B cell (primary cell): ENCODE data around the gene PCNX3. TPM values are rescaled to one million over a fixed set of nuclear protein-coding genes. Genes with fewer than 3 reads are reported as not detected.
A peak's percentile ranks its signal among the peaks of the same experiment; 100 is the strongest.

Experiments
- ATAC-seq: fragments of 200-7000 bp; cut with Tn5 transposase; one replicate; pipeline ENCODE4 v1.10.0; 2021; ENCODE audit warnings: low read depth, mild to moderate bottlenecking, moderate number of reproducible peaks, moderate library complexity
- CTCF ChIA-PET: fragments of 350-600 bp; sonication (Branson Sonifier 250); formaldehyde crosslinking; loops from one replicate; lab custom pipeline; 2021; ENCODE audit warnings: antibody characterized with exemption, inconsistent platforms; lab: Charles Lee
- POLR2A ChIA-PET: fragments of 350-600 bp; sonication (Branson Sonifier 250); formaldehyde crosslinking; loops from one replicate; lab custom pipeline; 2021; ENCODE audit warnings: antibody characterized with exemption; lab: Charles Lee
- DNase-seq: peaks from one replicate; pipeline ENCODE4 v3.0.0; 2013
- H2AFZ ChIP-seq: 2 replicates; pipeline ENCODE4 v1.6.1; 2012; ENCODE audit warnings: mild to moderate bottlenecking, low read depth, low read length; ENCODE audit not compliant: insufficient read depth, poor library complexity, severe bottlenecking
- H3K27ac ChIP-seq, 2 donors: 1 replicate in 1 of 2; 2 replicates in 1 of 2; pipeline ENCODE4 v1.5.1; 2012 to 2013; ENCODE audit warnings: low read length in 2 of 2, mild to moderate bottlenecking in 2 of 2, moderate library complexity in 1 of 2
- H3K27me3 ChIP-seq, 4 experiments: fragments of 200-600 bp in 1 of 4; sonication (generic) in 1 of 4; replicated peaks in 1 of 4; 1 replicate in 2 of 4; 2 replicates in 2 of 4; pipeline versions ENCODE4 v1.6.1 to v1.7.0; 2013 to 2016; ENCODE audit warnings: low read length in 3 of 4, mild to moderate bottlenecking in 2 of 4, mixed read lengths in 1 of 4, moderate library complexity in 1 of 4; ENCODE audit not compliant: insufficient read depth in 4 of 4, control insufficient read depth in 3 of 4; ENCODE audit errors: control extremely low read depth in 1 of 4
- H3K36me3 ChIP-seq, 2 experiments: replicated peaks in 1 of 2; 1 replicate in 1 of 2; 2 replicates in 1 of 2; pipeline versions ENCODE4 v1.6.1 to v1.7.1; 2013; ENCODE audit warnings: low read length in 1 of 2; ENCODE audit not compliant: insufficient read depth in 2 of 2, control insufficient read depth in 1 of 2; ENCODE audit errors: control extremely low read depth in 1 of 2, extremely low read depth in 1 of 2
- H3K4me1 ChIP-seq, 2 donors: fragments of 200-600 bp in 1 of 2; sonication (generic) in 1 of 2; 1 replicate in 1 of 2; 2 replicates in 1 of 2; pipeline versions ENCODE4 v1.5.1 to v1.6.1; 2013 to 2017; ENCODE audit warnings: low read length in 2 of 2; ENCODE audit not compliant: control insufficient read depth in 2 of 2, insufficient read depth in 2 of 2
- H3K4me2 ChIP-seq: replicated peaks from 2 replicates; pipeline ENCODE3; 2012; ENCODE audit warnings: mild to moderate bottlenecking, low read depth, low read length; ENCODE audit not compliant: poor library complexity, severe bottlenecking
- H3K4me3 ChIP-seq, 5 experiments: fragments of 200-600 bp in 1 of 5; sonication (generic) in 1 of 5; 1 replicate in 3 of 5; 2 replicates in 2 of 5; pipeline versions ENCODE4 v1.5.1 to v1.7.0; 2011 to 2016; ENCODE audit warnings: low read length in 4 of 5, mild to moderate bottlenecking in 4 of 5, low read depth in 2 of 5, control low read depth in 1 of 5, moderate library complexity in 1 of 5; ENCODE audit not compliant: insufficient read depth in 1 of 5; ENCODE audit errors: control extremely low read depth in 1 of 5, extremely low read depth in 1 of 5
- H3K79me2 ChIP-seq: fragments of 200-600 bp; sonication (generic); one replicate; pipeline ENCODE4 v1.6.0; 2016; ENCODE audit warnings: low read length; ENCODE audit not compliant: control insufficient read depth, insufficient read depth
- H3K9ac ChIP-seq: fragments of 200-600 bp; sonication (generic); 2 replicates; pipeline ENCODE4 v1.6.1; 2017; ENCODE audit warnings: mild to moderate bottlenecking, low read length, moderate library complexity
- H3K9me3 ChIP-seq, 3 donors: one replicate each; pipeline versions ENCODE4 v1.6.1 to v1.7.1; 2013; ENCODE audit warnings: low read length in 2 of 3; ENCODE audit not compliant: control insufficient read depth in 2 of 3, insufficient read depth in 1 of 3; ENCODE audit errors: control extremely low read depth in 1 of 3
- H4K20me1 ChIP-seq: 2 replicates; pipeline ENCODE4 v1.6.0; 2012; ENCODE audit warnings: mild to moderate bottlenecking, low read length; ENCODE audit not compliant: insufficient read depth, control insufficient read depth, poor library complexity, severe bottlenecking
- H3K27ac Mint-ChIP-seq: one replicate; pipeline ENCODE4 v1.8.0; 2021; ENCODE audit warnings: mixed read lengths
- H3K27me3 Mint-ChIP-seq: one replicate; pipeline ENCODE4 v1.8.0; 2021; ENCODE audit warnings: mixed read lengths
- H3K4me1 Mint-ChIP-seq: one replicate; pipeline ENCODE4 v1.8.0; 2021; ENCODE audit warnings: mixed read lengths
- H3K4me3 Mint-ChIP-seq: one replicate; pipeline ENCODE4 v1.8.0; 2021; ENCODE audit warnings: mixed read lengths
- H3K9me3 Mint-ChIP-seq: one replicate; pipeline ENCODE4 v1.8.0; 2022; ENCODE audit warnings: mixed read lengths; ENCODE audit not compliant: insufficient read depth
- EZH2 ChIP-seq: IDR thresholded peaks from 2 replicates; pipeline ENCODE4 v1.6.1; 2012; ENCODE audit warnings: borderline replicate concordance, low read depth, mild to moderate bottlenecking, moderate library complexity, low read length; ENCODE audit not compliant: insufficient read depth, poor library complexity, severe bottlenecking
- WGBS: methylation state at CpG from one replicate; pipeline ENCODE4 v1.1.5; 2013; ENCODE audit warnings: missing lambda C conversion rate; ENCODE audit not compliant: insufficient coverage; 5-methylcytosine and 5-hydroxymethylcytosine counted together
- intact Hi-C: fragments of 100-400 bp; cut with micrococcal nuclease; formaldehyde crosslinking; loops from one replicate; pipeline ENCODE4 v1.10.0; 2022
- polyA plus RNA-seq: library from polyadenylated mRNA; depleted of rRNA; stranded (reverse); fragments of >200 nt; gene quantifications from 2 replicates; pipeline ENCODE4 v1.2.3, GENCODE V29; 2012
- total RNA-seq, 2 donors: library from RNA; stranded (reverse); fragments of 120-200 nt in 1 of 2; gene quantifications; 1 replicate in 1 of 2; 2 replicates in 1 of 2; pipeline versions ENCODE4 v1.2.3 to v1.2.4, GENCODE V29; 2013 to 2022
- TF ChIP-seq, protein P1 (sequence below): fragments of 200-600 bp; IDR thresholded peaks from one replicate; pipeline ENCODE4 v1.8.0; 2022; ENCODE audit warnings: antibody characterized with exemption, mild to moderate bottlenecking

PCNX3 gene
- total and polyA plus RNA-seq, 2 donors (not counting 1 experiment from before 2014, with no cell fraction given), result 61.5 to 62.8 TPM

DNA sequence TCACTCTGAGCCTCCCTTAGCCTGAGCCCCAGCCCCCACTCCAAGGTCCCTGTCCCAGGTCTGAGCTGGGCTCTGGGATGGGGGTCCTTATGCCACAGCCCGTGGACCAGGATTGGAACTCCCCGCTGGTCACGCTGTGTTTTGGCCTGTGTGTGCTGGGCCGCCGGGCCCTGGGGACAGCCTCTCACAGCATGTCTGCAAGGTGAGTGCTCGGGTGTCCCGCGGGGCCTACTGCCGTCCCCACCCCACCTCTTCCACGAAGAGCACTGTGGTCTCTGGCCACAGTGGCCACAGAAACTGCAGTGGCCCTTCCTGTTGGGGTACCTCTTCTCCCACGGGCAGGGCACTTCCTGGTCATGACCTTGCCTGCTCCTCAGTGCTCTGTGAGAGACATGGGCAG, 18.9 kb downstream of the PCNX3 start:
- Mint-ChIP-seq H3K9me3 (no peaks in the 10 kb centered on the region), H3K27ac (no peak overlapping the region), H3K4me1 (peaks cover 22% of the 10 kb centered on the region), H3K4me3 (no peak overlapping the region), H3K27me3 (no peaks in the 10 kb centered on the region)
- ChIA-PET POLR2A (no interaction called here), CTCF (interaction anchor here (1.0 kb wide), 1 partner anchor 9 kb away, joined by 4 read pairs; no protein-coding TSS in a partner anchor)
- Histone ChIP-seq H3K4me3 (no peak overlapping the region), H3K27me3 (no peaks in the 10 kb centered on the region), H3K4me2 (no peak overlapping the region), H3K9ac (no peak overlapping the region), H3K79me2 (peaks cover 87% of the 10 kb centered on the region), H3K27ac (no peak overlapping the region), H3K36me3 (peaks cover 0 to 54% of the 10 kb centered on the region in 2 experiments), H3K9me3 (no peaks in the 10 kb centered on the region), H3K4me1 (peaks cover 12 to 34% of the 10 kb centered on the region in 2 donors), H2AFZ (no peak overlapping the region), H4K20me1 (peaks cover 54% of the 10 kb centered on the region)
- intact Hi-C loops, result no loop called here
- ATAC-seq (no peak), DNase-seq (no peak)
- 87% methylated on average over 10 of the region's 11 CpGs for WGBS
- TF ChIP-seq EZH2, result no peak
- TF ChIP-seq, protein P1, sequence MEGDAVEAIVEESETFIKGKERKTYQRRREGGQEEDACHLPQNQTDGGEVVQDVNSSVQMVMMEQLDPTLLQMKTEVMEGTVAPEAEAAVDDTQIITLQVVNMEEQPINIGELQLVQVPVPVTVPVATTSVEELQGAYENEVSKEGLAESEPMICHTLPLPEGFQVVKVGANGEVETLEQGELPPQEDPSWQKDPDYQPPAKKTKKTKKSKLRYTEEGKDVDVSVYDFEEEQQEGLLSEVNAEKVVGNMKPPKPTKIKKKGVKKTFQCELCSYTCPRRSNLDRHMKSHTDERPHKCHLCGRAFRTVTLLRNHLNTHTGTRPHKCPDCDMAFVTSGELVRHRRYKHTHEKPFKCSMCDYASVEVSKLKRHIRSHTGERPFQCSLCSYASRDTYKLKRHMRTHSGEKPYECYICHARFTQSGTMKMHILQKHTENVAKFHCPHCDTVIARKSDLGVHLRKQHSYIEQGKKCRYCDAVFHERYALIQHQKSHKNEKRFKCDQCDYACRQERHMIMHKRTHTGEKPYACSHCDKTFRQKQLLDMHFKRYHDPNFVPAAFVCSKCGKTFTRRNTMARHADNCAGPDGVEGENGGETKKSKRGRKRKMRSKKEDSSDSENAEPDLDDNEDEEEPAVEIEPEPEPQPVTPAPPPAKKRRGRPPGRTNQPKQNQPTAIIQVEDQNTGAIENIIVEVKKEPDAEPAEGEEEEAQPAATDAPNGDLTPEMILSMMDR, result no peak

DNA sequence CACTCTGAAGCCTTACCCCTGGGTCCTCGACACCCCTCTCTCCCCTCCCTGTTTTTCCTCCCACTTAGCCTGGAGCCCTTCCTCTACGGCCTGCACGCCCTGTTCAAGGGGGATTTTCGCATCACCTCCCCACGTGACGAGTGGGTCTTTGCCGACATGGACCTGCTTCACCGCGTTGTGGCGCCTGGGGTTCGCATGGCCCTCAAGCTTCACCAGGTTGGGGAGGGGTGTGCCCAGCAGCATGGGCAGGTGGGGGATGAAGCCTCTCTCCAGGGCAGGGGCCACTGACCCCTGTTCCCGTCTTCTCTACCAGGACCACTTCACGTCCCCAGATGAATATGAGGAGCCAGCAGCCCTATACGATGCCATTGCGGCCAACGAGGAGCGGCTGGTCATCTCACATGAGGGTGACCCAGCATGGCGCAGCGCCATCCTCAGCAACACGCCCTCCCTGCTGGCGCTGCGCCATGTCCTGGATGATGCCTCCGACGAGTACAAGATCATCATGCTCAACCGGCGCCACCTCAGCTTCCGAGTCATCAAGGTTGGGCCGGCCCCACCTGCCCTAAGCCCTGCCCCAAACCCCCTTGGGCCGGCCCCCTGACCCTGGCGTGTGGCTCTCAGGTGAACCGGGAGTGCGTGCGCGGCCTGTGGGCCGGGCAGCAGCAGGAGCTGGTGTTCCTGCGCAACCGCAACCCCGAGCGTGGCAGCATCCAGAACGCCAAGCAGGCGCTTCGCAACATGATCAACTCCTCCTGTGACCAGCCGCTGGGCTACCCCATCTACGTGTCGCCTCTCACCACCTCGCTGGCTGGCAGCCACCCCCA, 19.5 kb downstream of the PCNX3 start:
- H3K4me1 Mint-ChIP-seq, result peaks cover 27% of the 10 kb centered on the region
- Histone ChIP-seq H3K9me3 (no peaks in the 10 kb centered on the region), H3K9ac (no peak overlapping the region), H3K4me2 (no peak overlapping the region), H3K79me2 (peaks cover 87% of the 10 kb centered on the region), H3K27ac (no peak overlapping the region), H3K4me1 (peaks cover 16 to 40% of the 10 kb centered on the region in 2 donors), H4K20me1 (peaks cover 50% of the 10 kb centered on the region), H3K27me3 (no peaks in the 10 kb centered on the region), H3K4me3 (no peak overlapping the region), H2AFZ (no peak overlapping the region), H3K36me3 (peaks cover 0 to 47% of the 10 kb centered on the region in 2 experiments)
- WGBS, result 97% methylated on average over 45 of the region's 46 CpGs
- DNase-seq, result no peak
- H3K9me3 Mint-ChIP-seq, result no peaks in the 10 kb centered on the region
- no peak for TF ChIP-seq EZH2
- TF ChIP-seq, protein P1, result no peak
- ChIA-PET POLR2A (interaction anchor here (0.6 to 1.1 kb wide), 2 partner anchors 15 to 402 kb away, joined by 3 to 4 read pairs; no protein-coding TSS in a partner anchor), CTCF (interaction anchor here (1.0 kb wide), 1 partner anchor 9 kb away, joined by 3 read pairs; no protein-coding TSS in a partner anchor)
- intact Hi-C loops, result no loop called here
- H3K27ac Mint-ChIP-seq, result peak overlapping the region; percentile 37
- ATAC-seq, result no peak
- H3K27me3 Mint-ChIP-seq, result no peaks in the 10 kb centered on the region
- no peak overlapping the region for H3K4me3 Mint-ChIP-seq
